ENCODE measurements around the gene HRH1.

Gene HRH1

GRCh38 chr3:11220230-11220629, 65.9 kb downstream of the HRH1 start:
- Mint-ChIP-seq H3K4me3 (no peak overlapping the region), H3K27ac (no peak overlapping the region), H3K36me3 (ENCODE audit: low read depth) (no peaks in the 10 kb centered on the region), H3K4me1 (peaks cover under 1% of the 10 kb centered on the region), H3K27me3 (ENCODE audit: low read depth, poor library complexity) (peaks cover 24% of the 10 kb centered on the region), H3K9me3 (no peaks in the 10 kb centered on the region)
- no peak for TF ChIP-seq CTCF (IDR thresholded peaks at IDR 0.05)
- DNase-seq = no peak

- H3K9me3 Mint-ChIP-seq = no peaks in the 10 kb centered on the region
- no peaks in the 10 kb centered on the region for H3K4me1 Mint-ChIP-seq
- H3K27me3 Mint-ChIP-seq (ENCODE audit: low read depth, poor library complexity) = peaks cover 27% of the 10 kb centered on the region
- no peak for DNase-seq
- TF ChIP-seq CTCF (IDR thresholded peaks at IDR 0.05) = no peak
- H3K4me3 Mint-ChIP-seq = no peak overlapping the region
- no peak overlapping the region for H3K27ac Mint-ChIP-seq
- no peaks in the 10 kb centered on the region for H3K36me3 Mint-ChIP-seq (ENCODE audit: low read depth)
These were observed 67.6 kb downstream of the HRH1 start for GRCh38 chr3:11221818-11222415.

- no peaks in the 10 kb centered on the region for H3K4me1 Mint-ChIP-seq
- peaks cover 24% of the 10 kb centered on the region for H3K27me3 Mint-ChIP-seq (ENCODE audit: low read depth, poor library complexity)
- no peaks in the 10 kb centered on the region for H3K36me3 Mint-ChIP-seq (ENCODE audit: low read depth)
- no peak overlapping the region for H3K27ac Mint-ChIP-seq
- H3K9me3 Mint-ChIP-seq = no peaks in the 10 kb centered on the region
- TF ChIP-seq CTCF (IDR thresholded peaks at IDR 0.05) = no peak
- no peak overlapping the region for H3K4me3 Mint-ChIP-seq
- DNase-seq = no peak
These were observed 69.7 kb downstream of the HRH1 start for GRCh38 chr3:11224010-11224409.

GRCh38 chr3:11224870-11225229, 70.6 kb downstream of the HRH1 start:
- H3K4me1 Mint-ChIP-seq = no peaks in the 10 kb centered on the region
- no peak for TF ChIP-seq CTCF (IDR thresholded peaks at IDR 0.05)
- no peaks in the 10 kb centered on the region for H3K9me3 Mint-ChIP-seq
- H3K4me3 Mint-ChIP-seq = no peak overlapping the region
- no peaks in the 10 kb centered on the region for H3K36me3 Mint-ChIP-seq (ENCODE audit: low read depth)
- H3K27ac Mint-ChIP-seq = peak overlapping the region; percentile 69
- DNase-seq = no peak
- peaks cover 25% of the 10 kb centered on the region for H3K27me3 Mint-ChIP-seq (ENCODE audit: low read depth, poor library complexity)

GRCh38 chr3:11226042-11226370, 71.7 kb downstream of the HRH1 start:
- Mint-ChIP-seq H3K27ac (peak overlapping the region; percentile 2), H3K9me3 (no peaks in the 10 kb centered on the region), H3K27me3 (ENCODE audit: low read depth, poor library complexity) (peaks cover 27% of the 10 kb centered on the region), H3K4me3 (no peak overlapping the region), H3K4me1 (no peaks in the 10 kb centered on the region), H3K36me3 (ENCODE audit: low read depth) (no peaks in the 10 kb centered on the region)
- no peak for TF ChIP-seq CTCF (IDR thresholded peaks at IDR 0.05)
- no peak for DNase-seq

GRCh38 chr3:11228041-11228440, 73.7 kb downstream of the HRH1 start:
- H3K27me3 Mint-ChIP-seq (ENCODE audit: low read depth, poor library complexity) = peaks cover 29% of the 10 kb centered on the region
- H3K36me3 Mint-ChIP-seq (ENCODE audit: low read depth) = no peaks in the 10 kb centered on the region
- no peaks in the 10 kb centered on the region for H3K4me1 Mint-ChIP-seq

More at GRCh38 chr3:11228041-11228440, 73.7 kb downstream of the HRH1 start:
- Mint-ChIP-seq H3K4me3 (no peak overlapping the region), H3K27ac (no peak overlapping the region), H3K9me3 (no peaks in the 10 kb centered on the region)
- TF ChIP-seq CTCF (IDR thresholded peaks at IDR 0.05) = no peak
- DNase-seq = no peak
